ENCODE measurements around the gene IFT43.

GRCh38 chr14:76081642-76082041, 96.1 kb downstream of the IFT43 start:
- no peak for TF ChIP-seq EZH2 (IDR thresholded peaks at IDR 0.05; ENCODE audit: borderline replicate concordance, low read depth, low read length)
- TF ChIP-seq IFI16 (CRISPR knock-in tag; IDR thresholded peaks at IDR 0.05) = no peak
- TF ChIP-seq EGR1 (conservative IDR thresholded peaks at IDR 0.05) = no peak
- no peak for TF ChIP-seq POLR2AphosphoS2 (IDR thresholded peaks at IDR 0.05; ENCODE audit: low read length)
- no peak for TF ChIP-seq HDAC2 (IDR thresholded peaks at IDR 0.05)
- no peak for TF ChIP-seq SMAD4 (CRISPR knock-in tag; conservative IDR thresholded peaks at IDR 0.05)
- no peak for TF ChIP-seq SMAD2 (IDR thresholded peaks at IDR 0.05; ENCODE audit: low read depth, low read length)
- no peak for TF ChIP-seq ZBTB1 (CRISPR knock-in tag; IDR thresholded peaks at IDR 0.05; ENCODE audit: borderline replicate concordance, low read depth)
- no peak for TF ChIP-seq E2F6 (IDR thresholded peaks at IDR 0.05; ENCODE audit: borderline replicate concordance in 1 of 2, extremely low read depth in 1 of 2, insufficient read depth in 1 of 2, insufficient read length in 1 of 2, low read depth in 1 of 2, low read length in 1 of 2, poor library complexity in 1 of 2, severe bottlenecking in 1 of 2)
- TF ChIP-seq MAX (CRISPR knock-in tag; IDR thresholded peaks at IDR 0.05) = no peak
- no peak for TF ChIP-seq CTCF (IDR thresholded peaks at IDR 0.05 in 2 of 3, conservative IDR thresholded peaks at IDR 0.05 in 1 of 3; ENCODE audit: insufficient read depth in 2 of 3, low read depth in 1 of 3, low read length in 3 of 3)

All from K562 (cell line).